HG03159 (cell line): ENCODE results near the gene GRIK4.
A peak's percentile ranks its signal among the peaks of the same experiment; 100 is the strongest.
"Not testable (repeated sequence)": the region's sequence is repeated elsewhere in the genome, so short reads cannot be mapped to it uniquely, and the experiment has no call there.

ENCODE experiments used
- ATAC-seq: cut with Tn5 transposase; IDR thresholded peaks from one replicate; pipeline ENCODE4 v1.9.1; 2021; ENCODE audit warnings: mild to moderate bottlenecking, moderate library complexity; ENCODE audit not compliant: unreplicated experiment

GRIK4 gene

GRCh38 chr11:120766318-120766717, 254.8 kb downstream of the GRIK4 start:
- no peak for ATAC-seq

DNA sequence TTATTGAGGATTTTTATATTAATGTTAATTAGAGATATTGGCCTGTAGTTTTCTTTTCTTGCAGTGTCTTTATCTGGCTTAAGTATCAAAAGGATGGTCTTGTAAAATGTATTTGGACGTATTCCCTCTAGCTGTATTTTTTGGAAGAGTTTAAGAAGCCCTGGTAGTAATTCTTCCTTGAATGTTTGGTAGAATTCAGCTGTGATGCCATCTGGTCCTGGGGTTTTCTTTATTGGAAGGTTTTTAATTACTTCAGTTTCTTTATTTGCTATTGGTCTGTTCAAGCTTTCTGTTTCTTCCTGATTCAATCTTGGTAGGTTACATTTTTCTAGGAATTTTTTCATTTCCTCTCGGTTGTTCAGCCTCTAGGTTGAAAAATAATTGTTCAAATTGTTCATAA, 257.4 kb downstream of the GRIK4 start:
- no peak for ATAC-seq

- ATAC-seq, result no peak
These were observed 258.4 kb downstream of the GRIK4 start for GRCh38 chr11:120769906-120770305.

- no peak for ATAC-seq
These were observed 260.1 kb downstream of the GRIK4 start for GRCh38 chr11:120771551-120772060.

- ATAC-seq, result peak; percentile 70
These were observed 262.0 kb downstream of the GRIK4 start for GRCh38 chr11:120773501-120774031.

GRCh38 chr11:120774591-120775386, 263.2 kb downstream of the GRIK4 start:
- ATAC-seq, result no peak

DNA sequence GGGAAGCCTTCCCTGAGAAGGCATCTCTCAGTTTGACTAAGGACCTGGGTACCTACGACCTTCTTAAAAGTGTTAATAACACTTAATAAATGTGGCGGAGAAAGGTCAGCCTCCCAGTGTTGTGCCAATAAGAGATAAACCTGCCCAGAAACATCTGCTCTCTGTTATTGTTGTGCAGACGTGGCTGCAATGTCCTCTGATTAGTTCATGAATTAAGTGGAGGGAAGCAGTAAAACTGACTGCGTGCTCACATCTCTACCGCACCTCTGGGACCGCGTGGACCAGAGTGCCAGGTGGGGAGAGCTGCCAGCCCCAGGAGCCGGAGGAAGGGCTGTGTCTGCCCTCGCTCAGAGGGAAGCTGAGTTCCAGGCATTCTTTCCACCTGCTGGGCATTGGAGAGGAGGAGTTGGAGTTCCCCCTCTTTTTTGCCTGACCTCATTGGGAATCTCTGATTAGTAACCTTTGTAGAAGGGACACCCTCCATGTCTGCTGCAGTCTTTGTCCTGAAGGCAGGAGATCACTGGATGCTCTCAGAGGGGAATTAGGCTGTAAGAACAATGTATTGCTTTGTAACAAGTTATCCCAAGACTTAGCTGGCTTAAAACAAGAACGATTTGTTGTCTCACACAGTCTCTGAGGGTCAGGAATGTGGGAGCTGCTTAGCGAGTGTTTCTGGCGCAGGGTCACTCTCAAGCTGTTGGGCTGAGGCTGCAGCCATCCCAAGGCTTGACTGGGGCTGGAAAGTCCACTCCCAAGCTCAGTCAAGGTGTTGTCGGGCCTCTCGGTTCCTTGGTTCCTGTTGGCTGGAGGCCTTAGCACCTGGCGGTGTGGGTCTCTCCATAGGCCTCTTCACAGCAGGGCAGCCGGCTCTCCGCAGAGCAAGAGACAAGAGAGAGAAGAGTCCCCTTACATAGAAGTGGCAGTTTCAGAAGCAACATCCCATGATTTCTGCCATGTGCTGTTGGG, 264.7 kb downstream of the GRIK4 start:
- no peak for ATAC-seq

- no peak for ATAC-seq
These were observed 267.3 kb downstream of the GRIK4 start for GRCh38 chr11:120778685-120779490.

GRCh38 chr11:120780239-120780638, 268.7 kb downstream of the GRIK4 start:
- no peak for ATAC-seq

DNA sequence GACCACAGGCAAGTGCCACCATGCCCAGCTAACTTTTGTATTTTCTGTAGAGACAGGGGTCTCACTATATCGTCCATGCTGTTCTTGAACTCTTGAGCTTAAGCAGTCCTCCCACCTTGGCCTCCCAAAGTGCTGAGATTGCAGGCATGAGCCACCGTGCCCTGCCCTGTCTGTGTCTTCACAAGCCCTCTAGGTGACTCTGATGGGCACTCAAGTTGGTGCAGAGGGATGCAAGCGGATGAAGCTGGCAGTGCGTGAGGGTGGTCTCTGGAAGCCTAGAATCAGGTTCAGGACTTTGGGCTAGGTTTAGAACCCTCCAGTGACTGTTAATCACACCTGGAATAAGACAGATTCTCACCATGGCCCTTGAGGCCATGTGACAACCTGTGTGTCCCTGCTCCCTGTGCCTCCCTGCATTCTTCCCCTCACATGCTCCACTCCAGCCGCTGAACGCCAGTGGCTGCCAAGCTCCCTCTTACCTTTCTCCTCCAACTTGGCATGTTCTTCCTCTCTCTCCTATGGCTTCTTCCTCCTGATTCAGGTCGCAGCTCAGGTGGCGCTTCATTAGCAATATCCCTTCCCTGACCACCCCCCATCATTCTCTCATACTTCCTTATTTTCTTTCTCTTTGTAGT, 270.1 kb downstream of the GRIK4 start:
- ATAC-seq, result no peak

DNA sequence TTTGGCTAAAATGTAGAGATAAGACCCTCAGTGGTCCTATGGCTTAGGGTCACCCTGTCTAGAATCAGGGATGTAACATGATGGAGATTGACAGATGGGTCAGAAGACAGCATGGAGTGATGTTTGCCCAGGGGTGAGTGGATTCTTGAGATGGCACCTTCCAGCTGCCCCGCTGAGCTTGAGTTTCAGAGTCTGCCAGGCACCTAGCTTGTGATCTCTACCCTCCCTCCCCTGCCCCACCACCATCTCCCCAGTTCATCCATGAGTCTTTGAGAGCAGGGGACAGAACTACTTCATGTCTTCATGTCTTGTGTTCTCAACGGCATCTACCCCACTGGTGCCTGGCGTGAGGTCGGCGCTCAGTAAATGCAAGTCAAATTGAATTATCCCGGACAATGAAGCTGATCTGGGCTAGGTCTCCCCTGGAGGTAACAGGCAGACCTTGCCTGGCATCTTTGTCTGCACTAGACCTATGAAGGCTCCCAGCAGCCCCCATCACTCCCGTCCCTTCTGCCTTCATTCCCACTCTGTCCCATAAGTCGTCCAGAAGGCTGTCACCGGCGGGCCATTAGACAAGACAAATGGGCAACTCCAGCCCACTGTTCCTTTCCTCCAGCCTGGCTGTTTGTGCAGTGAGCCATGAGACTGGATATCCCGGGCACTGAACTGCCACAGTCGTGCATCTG, 273.2 kb downstream of the GRIK4 start:
- no peak for ATAC-seq

- ATAC-seq, result no peak
These were observed 274.0 kb downstream of the GRIK4 start for GRCh38 chr11:120785576-120785975.

DNA sequence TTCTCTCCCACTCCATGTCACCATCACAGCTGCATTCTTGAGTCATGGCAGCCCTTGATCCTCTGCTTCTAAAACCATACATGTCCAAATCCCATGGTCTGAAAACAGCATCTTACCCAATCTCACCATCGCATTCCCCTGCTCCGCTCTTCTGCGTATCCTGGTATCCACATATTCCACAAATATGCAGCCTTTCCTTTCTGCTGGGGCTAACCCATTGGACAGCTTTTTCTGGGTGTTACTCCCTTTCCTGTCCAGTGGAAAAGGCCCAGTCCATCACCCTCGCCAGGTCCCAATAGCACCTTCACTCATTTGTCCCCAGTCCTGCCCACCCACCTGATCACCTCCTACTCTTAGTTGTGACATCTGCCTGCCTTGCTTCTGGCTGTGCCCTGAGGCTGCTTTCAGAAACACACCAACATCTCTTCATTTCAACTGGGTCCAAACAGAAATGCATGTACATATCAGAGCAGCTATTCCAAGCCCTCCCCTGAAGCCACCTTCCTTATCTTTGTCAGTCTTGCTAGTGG, 274.7 kb downstream of the GRIK4 start:
- ATAC-seq, result no peak

- ATAC-seq, result not testable (repeated sequence)
These were observed 275.7 kb downstream of the GRIK4 start for GRCh38 chr11:120787224-120787623.

- no peak for ATAC-seq
These were observed 277.8 kb downstream of the GRIK4 start for GRCh38 chr11:120789391-120789790.

DNA sequence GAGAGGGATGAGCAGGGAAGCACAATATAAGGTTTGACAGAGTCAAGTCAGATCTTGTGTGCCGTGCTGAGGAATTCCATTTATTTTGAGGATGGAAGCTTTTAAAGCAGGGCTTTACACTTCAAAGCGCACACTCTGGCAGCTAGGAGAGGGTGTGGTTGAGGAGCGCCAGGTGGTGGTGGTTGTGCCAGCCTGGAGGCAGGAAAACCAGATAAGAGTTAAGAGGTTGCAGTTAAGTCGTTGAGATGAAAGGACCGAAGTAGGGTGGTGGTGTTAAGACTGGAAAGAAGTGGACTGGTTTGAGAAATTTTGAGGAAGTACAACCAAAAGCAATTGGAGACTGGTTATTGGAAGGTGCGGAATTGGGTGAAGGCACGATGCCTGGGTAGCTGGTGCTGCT, 280.8 kb downstream of the GRIK4 start:
- ATAC-seq, result no peak

- no peak for ATAC-seq
These were observed 281.6 kb downstream of the GRIK4 start for GRCh38 chr11:120793150-120793549.

DNA sequence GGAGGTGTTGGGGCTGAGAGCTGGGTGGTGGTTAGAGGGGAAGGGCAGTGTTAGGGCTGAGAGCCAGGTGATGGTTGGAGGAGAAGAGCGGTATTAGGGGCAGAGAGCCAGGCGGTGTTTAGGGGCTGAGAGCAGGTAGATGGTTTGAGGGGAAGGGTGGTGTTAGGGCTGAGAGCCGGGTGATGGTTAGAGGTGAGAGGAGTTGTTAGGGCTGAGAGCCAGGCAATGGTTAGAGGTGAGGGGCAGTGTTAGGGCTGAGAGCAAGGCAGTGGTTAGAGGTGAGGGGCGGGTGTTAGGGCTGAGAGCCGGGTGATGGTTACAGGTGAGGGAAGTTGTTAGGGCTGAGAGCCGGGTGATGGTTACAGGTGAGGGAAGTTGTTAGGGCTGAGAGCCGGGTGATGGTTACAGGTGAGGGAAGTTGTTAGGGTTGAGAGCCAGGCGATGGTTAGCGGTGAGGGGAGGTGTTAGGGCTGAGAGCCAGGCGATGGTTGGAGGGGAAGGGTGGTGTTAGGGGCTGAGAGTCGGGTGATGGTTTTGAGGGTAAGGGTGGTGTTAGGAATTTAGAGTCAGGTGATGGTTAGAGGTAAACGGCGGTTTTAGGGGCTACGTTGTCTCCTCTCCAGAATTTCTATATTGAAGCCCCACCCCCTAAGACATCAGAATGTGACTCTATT, 282.4 kb downstream of the GRIK4 start:
- ATAC-seq, result no peak

- ATAC-seq, result no peak
These were observed 283.2 kb downstream of the GRIK4 start for GRCh38 chr11:120794748-120795147.
